HEK293 (cell line): Measurements from ENCODE around the gene HOXA4.

Source experiments
- ZNF16 ChIP-seq: fragments of 450-650 bp; formaldehyde crosslinking; IDR thresholded peaks from 2 replicates; pipeline ENCODE4 v1.5.1; 2016; ENCODE audit warnings: low read depth, missing biosample characterization, missing genetic modification characterization
- ZNF274 ChIP-seq, 2 experiments: fragments of 200-500 bp in 1 of 2; fragments of 450-650 bp in 1 of 2; sonication (Bioruptor generic) in 1 of 2; formaldehyde crosslinking in 1 of 2; IDR thresholded peaks; 2 replicates each; pipeline versions ENCODE4 v1.5.1 to v1.6.1; 2014 to 2016; ENCODE audit warnings: borderline replicate concordance in 1 of 2, inconsistent platforms in 1 of 2, low read length in 1 of 2, missing biosample characterization in 1 of 2, missing genetic modification characterization in 1 of 2
- ZNF510 ChIP-seq: fragments of 450-650 bp; formaldehyde crosslinking; IDR thresholded peaks from 2 replicates; pipeline ENCODE4 v1.5.1; 2018; ENCODE audit warnings: mild to moderate bottlenecking, missing genetic modification characterization, missing biosample characterization; ENCODE audit not compliant: insufficient replicate concordance
- TF ChIP-seq, protein P1 (sequence below): fragments of 450-650 bp; formaldehyde crosslinking; IDR thresholded peaks from 2 replicates; pipeline ENCODE4 v1.5.1; 2016; ENCODE audit warnings: missing biosample characterization, missing genetic modification characterization

- TF ChIP-seq ZNF274 (IDR thresholded peaks at IDR 0.05; ENCODE audit: low read length) (no peak), ZNF274 (tag by site-specific recombination; IDR thresholded peaks at IDR 0.05; ENCODE audit: borderline replicate concordance) (no peak), ZNF510 (tag by site-specific recombination) (no peak), ZNF16 (tag by site-specific recombination) (no peak)
- TF ChIP-seq, protein P1, sequence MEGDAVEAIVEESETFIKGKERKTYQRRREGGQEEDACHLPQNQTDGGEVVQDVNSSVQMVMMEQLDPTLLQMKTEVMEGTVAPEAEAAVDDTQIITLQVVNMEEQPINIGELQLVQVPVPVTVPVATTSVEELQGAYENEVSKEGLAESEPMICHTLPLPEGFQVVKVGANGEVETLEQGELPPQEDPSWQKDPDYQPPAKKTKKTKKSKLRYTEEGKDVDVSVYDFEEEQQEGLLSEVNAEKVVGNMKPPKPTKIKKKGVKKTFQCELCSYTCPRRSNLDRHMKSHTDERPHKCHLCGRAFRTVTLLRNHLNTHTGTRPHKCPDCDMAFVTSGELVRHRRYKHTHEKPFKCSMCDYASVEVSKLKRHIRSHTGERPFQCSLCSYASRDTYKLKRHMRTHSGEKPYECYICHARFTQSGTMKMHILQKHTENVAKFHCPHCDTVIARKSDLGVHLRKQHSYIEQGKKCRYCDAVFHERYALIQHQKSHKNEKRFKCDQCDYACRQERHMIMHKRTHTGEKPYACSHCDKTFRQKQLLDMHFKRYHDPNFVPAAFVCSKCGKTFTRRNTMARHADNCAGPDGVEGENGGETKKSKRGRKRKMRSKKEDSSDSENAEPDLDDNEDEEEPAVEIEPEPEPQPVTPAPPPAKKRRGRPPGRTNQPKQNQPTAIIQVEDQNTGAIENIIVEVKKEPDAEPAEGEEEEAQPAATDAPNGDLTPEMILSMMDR (tag by site-specific recombination): no peak
These were observed 41.8 kb upstream of the HOXA4 start for GRCh38 chr7:27172315-27172774.
